GM13977 (cell line): ENCODE results near the gene SRRM4.

Source experiments
- DNase-seq: peaks from one replicate; pipeline ENCODE4 v3.0.0; 2012; ENCODE audit warnings: low spot score
- in situ Hi-C: fragments of 300-500 bp; cut with MboI; formaldehyde crosslinking; loops from one replicate; pipeline ENCODE4 v1.12.0; 2022; ENCODE audit warnings: low sequenced_read_pairs, low pct_unique_long_range_greater_than_20kb, mixed read lengths, inconsistent platforms; ENCODE audit not compliant: unreplicated experiment
- TF ChIP-seq, protein P1 (sequence below): IDR thresholded peaks from 2 replicates; pipeline ENCODE4 v1.5.1; 2012; ENCODE audit warnings: mild to moderate bottlenecking, control low read depth; ENCODE audit not compliant: insufficient read depth; ENCODE audit errors: extremely low read depth, missing control alignments

SRRM4 gene

DNA sequence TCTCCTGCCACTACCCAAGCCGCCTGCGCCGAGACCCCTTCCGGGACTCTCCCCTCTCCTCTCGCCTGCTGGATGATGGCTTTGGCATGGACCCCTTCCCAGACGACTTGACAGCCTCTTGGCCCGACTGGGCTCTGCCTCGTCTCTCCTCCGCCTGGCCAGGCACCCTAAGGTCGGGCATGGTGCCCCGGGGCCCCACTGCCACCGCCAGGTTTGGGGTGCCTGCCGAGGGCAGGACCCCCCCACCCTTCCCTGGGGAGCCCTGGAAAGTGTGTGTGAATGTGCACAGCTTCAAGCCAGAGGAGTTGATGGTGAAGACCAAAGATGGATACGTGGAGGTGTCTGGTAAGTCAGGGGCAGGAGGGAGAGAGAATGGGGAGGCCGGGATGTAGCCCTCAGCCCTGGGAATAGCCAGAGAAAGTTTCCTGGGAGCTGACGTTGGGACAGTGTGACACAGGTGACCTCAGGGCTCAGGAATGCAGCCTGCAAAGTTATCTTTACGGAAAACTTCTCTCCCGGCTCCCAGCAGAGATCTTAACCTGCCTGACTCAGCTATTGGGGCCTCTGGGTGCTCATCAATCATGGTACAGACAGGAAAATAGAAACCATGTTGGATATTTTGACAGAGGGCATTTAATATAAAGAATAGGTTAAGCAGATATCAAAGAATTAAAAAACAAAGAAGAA, 198.1 kb downstream of the SRRM4 start:
- in situ Hi-C loops: no loop called here
- no peak for DNase-seq

DNA sequence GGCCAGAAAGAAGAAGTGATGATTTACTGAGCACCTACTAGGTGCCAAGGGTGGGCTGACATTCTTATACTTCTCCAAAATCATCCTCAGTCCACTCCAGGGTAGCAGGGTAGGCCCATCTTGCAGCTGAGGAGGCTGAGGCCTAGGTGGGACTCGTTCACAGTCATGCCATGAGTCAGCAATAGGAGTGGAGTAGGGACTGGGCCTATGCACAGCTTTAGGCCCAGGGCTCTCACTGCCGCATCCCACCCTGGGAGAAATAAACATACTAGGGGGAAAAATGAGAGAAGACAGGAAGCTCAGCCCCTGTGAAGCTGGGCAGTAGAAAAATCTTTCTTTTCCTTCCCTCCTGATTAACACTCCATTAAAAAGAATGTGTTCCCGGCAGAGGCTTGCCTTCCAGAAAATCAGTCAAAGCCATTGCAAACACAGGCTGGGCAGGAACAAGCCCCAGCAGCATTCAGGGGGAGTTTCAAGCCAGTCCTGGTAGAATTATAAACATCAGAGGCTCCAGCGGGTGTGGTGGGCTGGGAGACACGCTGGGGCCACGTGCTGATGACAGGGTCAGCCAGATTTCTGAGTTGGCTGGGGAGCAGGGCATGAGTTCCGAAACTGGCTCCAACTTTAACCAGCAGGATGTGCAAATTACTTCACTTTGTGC, 199.2 kb downstream of the SRRM4 start:
- in situ Hi-C loops: no loop called here
- no peak for DNase-seq
- TF ChIP-seq, protein P1, sequence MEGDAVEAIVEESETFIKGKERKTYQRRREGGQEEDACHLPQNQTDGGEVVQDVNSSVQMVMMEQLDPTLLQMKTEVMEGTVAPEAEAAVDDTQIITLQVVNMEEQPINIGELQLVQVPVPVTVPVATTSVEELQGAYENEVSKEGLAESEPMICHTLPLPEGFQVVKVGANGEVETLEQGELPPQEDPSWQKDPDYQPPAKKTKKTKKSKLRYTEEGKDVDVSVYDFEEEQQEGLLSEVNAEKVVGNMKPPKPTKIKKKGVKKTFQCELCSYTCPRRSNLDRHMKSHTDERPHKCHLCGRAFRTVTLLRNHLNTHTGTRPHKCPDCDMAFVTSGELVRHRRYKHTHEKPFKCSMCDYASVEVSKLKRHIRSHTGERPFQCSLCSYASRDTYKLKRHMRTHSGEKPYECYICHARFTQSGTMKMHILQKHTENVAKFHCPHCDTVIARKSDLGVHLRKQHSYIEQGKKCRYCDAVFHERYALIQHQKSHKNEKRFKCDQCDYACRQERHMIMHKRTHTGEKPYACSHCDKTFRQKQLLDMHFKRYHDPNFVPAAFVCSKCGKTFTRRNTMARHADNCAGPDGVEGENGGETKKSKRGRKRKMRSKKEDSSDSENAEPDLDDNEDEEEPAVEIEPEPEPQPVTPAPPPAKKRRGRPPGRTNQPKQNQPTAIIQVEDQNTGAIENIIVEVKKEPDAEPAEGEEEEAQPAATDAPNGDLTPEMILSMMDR: no peak

More for the DNA sequence above, 198.1 kb downstream of the SRRM4 start:
- TF ChIP-seq, protein P1: no peak

DNA sequence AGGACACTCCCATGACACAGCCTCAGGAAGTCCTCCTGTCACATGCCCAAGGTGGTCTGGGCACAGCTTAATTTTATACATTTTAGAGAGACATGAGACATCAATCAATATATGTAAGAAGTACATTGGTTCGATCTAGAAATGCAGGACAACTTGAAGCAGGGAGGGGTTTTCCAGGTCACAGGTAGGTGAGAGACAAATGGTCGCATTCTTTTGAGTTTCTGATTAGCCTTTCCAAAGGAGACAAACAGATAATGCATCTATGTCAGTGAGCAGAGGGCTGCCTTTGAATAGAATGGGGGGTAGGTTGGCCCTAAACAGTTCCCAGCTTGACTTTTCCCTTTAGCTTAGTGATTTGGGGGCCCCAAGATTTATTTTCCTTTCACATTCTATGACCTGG, 199.9 kb downstream of the SRRM4 start:
- in situ Hi-C loops: no loop called here
- DNase-seq: no peak
- TF ChIP-seq, protein P1: no peak

DNA sequence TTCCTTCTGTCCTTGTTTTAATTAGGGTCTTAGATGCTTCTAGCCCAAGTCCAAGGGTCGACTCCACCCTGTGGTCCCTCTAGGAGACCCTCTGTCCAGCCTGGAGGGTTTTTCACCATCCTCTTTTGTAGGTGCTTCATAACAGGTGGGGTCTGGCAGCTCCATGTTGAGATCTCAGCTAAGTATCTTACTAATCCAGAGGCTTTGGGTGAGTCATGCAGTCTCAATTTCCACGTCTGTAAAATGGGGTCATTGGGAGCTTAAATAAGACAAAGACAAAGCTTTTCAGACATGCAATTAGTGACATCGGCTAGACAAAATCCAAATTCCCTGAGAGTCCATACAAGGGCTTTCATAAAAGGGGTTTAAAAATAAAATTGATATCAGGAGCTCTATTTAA, 200.6 kb downstream of the SRRM4 start:
- no peak for DNase-seq
- TF ChIP-seq, protein P1: no peak
- in situ Hi-C loops: no loop called here

DNA sequence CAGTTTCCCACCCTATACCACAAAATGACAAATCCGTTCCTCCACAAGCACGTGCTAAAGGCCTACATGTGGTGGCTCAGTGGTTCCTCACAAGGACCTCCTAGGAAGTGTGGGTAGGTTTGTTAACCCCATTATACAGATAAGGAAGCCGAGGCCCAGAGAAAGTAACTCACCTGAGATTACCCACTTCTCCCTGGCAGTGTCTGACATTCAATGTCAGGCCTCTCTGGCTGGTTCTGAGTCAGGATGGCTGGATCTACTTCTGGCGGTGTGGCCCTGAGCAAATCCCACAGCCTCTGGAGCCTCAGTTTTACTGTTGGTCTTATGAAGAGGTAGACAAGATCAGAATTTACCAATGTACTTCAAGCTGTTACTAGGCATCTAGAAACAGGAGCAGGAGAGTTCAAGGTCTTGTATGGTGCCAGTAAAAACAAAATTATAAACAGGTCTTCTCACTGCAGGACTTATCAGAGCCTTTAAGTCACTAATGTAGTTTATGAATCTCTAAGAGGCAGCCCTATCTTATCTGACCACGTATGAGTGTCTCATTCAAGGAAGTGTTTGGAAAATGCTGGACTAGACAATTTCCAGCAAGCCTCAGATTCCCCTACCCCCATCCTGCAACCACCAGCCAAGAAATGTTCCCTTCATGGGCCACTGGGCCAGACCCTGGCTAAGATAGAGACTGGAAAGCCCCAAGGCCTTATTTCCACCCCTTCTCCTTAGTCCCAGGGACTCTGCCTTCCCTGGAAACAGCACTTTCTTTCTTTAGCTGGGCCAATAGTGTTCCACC, 201.6 kb downstream of the SRRM4 start:
- TF ChIP-seq, protein P1: no peak
- no peak for DNase-seq
- in situ Hi-C loops: no loop called here

DNA sequence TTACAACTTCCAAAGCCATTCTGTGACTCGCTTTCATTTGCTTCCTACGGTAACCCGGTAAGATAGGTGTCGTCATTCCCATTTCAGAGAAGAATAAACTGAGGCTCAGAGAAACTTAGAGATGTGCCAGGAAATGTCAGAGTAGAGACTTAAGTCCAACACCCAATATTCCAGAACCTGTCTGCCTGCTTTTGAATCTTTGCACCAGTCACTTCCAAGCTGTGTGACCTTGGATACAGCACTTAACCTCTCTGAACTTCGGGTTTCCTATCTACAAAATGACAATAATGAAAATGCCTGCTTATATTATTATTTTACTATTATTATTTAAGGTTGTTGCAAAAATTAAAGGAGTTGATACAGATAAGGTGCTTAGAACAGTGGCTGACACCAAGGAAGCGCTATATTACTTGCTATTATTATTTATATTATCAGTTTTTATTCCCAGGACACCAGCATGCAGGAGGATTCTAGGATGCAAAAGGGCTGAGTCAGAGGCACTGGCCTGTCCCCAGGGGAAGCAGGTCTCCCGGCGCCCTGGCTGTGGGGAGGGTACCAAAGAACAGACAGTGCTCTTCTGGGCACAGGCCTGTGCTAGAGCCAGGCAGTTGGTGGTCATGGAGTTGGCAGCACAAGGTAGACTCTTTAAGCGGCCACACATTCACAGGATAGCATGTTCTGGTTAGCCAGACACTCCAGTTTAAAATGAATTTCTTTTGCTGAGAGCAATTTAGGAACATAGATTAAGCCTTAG, 202.8 kb downstream of the SRRM4 start:
- DNase-seq: no peak
- TF ChIP-seq, protein P1: no peak
- in situ Hi-C loops: no loop called here
